ENCODE measurements around the gene TLK2. TPM values are rescaled to one million over a fixed set of nuclear protein-coding genes. Genes with fewer than 3 reads are reported as not detected.

The TLK2 gene
- total RNA-seq, 2 donors from 2014 or later: 40.5 to 51.6 TPM

DNA sequence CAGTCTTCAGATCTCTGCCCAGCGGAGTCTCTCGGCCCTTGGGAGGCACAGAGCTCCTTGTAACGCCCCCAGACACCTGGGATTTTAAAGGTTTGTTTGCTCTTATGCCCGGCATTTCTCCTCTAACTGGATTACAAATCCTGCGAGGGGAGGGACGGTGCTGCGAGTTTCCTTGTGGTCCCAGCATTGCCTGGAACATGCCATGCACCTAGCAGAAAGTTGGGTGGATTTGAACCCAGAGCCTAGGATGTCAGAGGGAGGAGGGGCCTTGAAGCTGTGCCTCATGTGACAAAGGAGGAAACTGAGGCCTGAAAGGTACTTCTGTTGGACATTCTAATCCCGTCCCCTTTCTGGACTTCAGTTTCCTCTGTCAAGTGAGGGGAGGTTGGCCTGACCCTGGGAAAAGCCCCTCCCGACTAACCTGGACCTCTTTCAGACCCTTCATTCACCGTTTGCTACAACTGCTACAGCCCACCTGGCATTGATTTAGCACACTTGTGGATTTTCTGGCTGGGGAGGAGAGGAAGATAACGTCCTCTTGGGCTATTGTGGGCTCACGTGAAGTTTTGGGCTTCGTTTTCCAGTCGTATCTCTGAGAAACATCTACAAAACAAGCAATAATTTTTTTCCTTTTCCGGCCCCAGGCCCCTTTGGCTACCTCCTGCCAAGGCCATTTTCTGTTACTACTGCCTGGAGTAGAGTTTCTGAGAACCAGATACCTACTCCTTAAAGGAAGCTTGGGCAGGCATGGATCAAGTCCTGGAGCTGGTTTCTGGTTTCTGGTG, 179.7 kb downstream of the TLK2 start:
- no peak for ATAC-seq
- DNase-seq: no peak
- intact Hi-C loops (cut with DNase I, micrococcal nuclease): no loop called here

DNA sequence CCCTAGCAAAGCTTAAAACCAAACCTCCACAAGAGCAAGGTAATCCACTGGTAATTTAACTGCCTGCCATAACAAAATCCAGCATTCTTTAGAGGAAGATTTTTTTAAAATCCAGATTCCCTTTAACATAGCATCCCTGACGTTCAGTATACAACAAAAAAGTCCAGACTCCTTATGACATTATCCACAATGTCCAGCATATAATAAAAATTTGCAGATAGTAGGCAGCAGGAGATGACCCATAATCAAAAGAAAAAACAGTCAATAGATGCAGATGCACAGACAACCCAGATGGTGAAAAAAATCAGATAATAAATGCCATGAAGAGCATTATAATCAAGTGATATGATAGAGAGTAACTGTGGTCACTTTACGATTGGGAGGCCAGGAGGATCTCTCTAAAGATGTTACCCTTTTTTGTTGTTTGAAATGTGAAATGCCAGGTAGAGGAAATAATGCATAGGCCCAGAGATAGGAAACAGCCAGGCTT, 182.0 kb downstream of the TLK2 start:
- intact Hi-C loops (cut with DNase I, micrococcal nuclease): no loop called here
- ATAC-seq (no peak), DNase-seq (no peak)

DNA sequence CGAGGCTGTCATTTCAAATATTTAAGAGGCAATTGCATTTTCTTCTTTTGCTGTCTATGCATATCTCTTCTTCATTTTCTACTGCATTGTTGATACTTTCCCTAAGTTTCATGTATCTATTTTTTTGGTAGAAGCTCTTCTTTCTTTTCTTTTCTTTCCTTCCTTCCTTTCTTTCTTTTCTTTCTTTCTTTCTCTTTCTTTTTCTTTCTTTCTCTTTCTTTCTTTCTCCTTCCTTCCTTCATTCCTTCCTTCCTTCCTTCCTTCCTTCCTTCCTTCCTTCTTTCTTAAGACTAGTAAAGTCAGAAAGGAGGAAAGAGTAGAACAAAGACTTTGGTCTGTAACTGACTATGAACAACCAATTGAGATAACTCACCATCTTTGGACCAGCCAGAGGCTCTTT, 182.7 kb downstream of the TLK2 start:
- ATAC-seq: no peak
- no peak for DNase-seq
- intact Hi-C loops (cut with DNase I, micrococcal nuclease): no loop called here

DNA sequence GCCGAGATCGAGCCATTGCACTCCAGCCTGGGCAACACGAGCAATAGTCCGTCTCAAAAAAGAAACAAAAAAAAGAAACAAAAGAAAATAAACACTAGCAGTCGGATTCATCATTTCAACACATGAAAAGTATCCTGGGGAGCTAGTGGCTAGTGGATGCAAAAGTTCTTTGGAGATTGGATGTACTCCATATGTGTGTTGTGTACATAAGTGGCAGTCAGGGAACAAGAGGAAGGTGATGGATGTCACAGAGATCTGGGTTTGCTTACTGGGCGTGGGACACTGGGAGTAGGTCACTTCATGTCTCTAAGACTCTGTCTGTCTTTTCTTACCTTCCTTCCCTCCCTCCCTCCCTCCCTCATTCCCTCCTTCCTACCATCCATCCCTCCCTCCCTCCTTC, 184.2 kb downstream of the TLK2 start:
- ATAC-seq (peak; percentile 83), DNase-seq (no peak)
- intact Hi-C loops (cut with DNase I, micrococcal nuclease): no loop called here

Other genes with a start within 250 kb of the TLK2 start
- gene EFCAB3, start 98.3 kb upstream of the TLK2 start, total RNA-seq: not detected
- 10 to 100 TPM; 22.1 to 24.5 TPM for gene METTL2A, start 54.9 kb upstream of the TLK2 start, total RNA-seq
- 10 to 100 TPM in 1 of 2 donors, 1 to 10 TPM in 1; 5.1 to 12.4 TPM for gene MRC2, start 148.8 kb downstream of the TLK2 start, total RNA-seq

Measured in left colon (tissue), 2 donors.